GM19468 (cell line): Measurements from ENCODE around the gene IFNE.

ENCODE experiments used
- ATAC-seq: cut with Tn5 transposase; IDR thresholded peaks from one replicate; pipeline ENCODE4 v1.9.1; 2021; ENCODE audit warnings: mild to moderate bottlenecking, moderate library complexity, moderate number of reproducible peaks; ENCODE audit not compliant: unreplicated experiment; ENCODE audit errors: extremely low read depth

The IFNE gene

GRCh38 chr9:21482213-21482612 lies at the start of gene IFNE:
TSS of gene IFNE (minus strand) at chr9:21482313. CDS start at chr9:21481694, 619 bp downstream.
- no peak for ATAC-seq

- ATAC-seq = no peak
Measured at GRCh38 chr9:21528123-21528808, 46.2 kb upstream of the IFNE start.

GRCh38 chr9:21527579-21527978 lies 45.5 kb upstream of the IFNE start:
- ATAC-seq = no peak

- ATAC-seq = no peak
Measured at GRCh38 chr9:21525174-21525573, 43.1 kb upstream of the IFNE start.

GRCh38 chr9:21524099-21524830 lies 42.2 kb upstream of the IFNE start:
- ATAC-seq = no peak

- no peak for ATAC-seq
Measured at GRCh38 chr9:21523021-21524014, 41.2 kb upstream of the IFNE start.

- ATAC-seq = no peak
Measured at GRCh38 chr9:21522348-21522747, 40.2 kb upstream of the IFNE start.

- no peak for ATAC-seq
Measured at GRCh38 chr9:21521448-21521847, 39.3 kb upstream of the IFNE start.

- no peak for ATAC-seq
Measured at GRCh38 chr9:21520501-21521228, 38.6 kb upstream of the IFNE start.

GRCh38 chr9:21519855-21520434 lies 37.8 kb upstream of the IFNE start:
- no peak for ATAC-seq

GRCh38 chr9:21516796-21517195 lies 34.7 kb upstream of the IFNE start:
- no peak for ATAC-seq

GRCh38 chr9:21513431-21513830 lies 31.3 kb upstream of the IFNE start:
- ATAC-seq = no peak

GRCh38 chr9:21510806-21511205 lies 28.7 kb upstream of the IFNE start:
- ATAC-seq = no peak

GRCh38 chr9:21507483-21507790 lies 25.3 kb upstream of the IFNE start:
- no peak for ATAC-seq

- ATAC-seq = no peak
Measured at GRCh38 chr9:21506626-21507482, 24.7 kb upstream of the IFNE start.

GRCh38 chr9:21505425-21506179 lies 23.5 kb upstream of the IFNE start:
- ATAC-seq = no peak

- no peak for ATAC-seq
Measured at GRCh38 chr9:21504894-21505293, 22.8 kb upstream of the IFNE start.

GRCh38 chr9:21504113-21504512 lies 22.0 kb upstream of the IFNE start:
- ATAC-seq = no peak
